ENCODE measurements around the gene CAMSAP1.
"Not testable (repeated sequence)": the region's sequence is repeated elsewhere in the genome, so short reads cannot be mapped to it uniquely, and the experiment has no call there.

Gene CAMSAP1

GRCh38 chr9:135945969-135946368, 38.6 kb upstream of the CAMSAP1 start:
- no peak for DNase-seq (ENCODE audit: low read depth)
- H3K4me3 ChIP-seq (ENCODE audit: low read depth, low read length): no peak overlapping the region
- TF ChIP-seq, protein P1, sequence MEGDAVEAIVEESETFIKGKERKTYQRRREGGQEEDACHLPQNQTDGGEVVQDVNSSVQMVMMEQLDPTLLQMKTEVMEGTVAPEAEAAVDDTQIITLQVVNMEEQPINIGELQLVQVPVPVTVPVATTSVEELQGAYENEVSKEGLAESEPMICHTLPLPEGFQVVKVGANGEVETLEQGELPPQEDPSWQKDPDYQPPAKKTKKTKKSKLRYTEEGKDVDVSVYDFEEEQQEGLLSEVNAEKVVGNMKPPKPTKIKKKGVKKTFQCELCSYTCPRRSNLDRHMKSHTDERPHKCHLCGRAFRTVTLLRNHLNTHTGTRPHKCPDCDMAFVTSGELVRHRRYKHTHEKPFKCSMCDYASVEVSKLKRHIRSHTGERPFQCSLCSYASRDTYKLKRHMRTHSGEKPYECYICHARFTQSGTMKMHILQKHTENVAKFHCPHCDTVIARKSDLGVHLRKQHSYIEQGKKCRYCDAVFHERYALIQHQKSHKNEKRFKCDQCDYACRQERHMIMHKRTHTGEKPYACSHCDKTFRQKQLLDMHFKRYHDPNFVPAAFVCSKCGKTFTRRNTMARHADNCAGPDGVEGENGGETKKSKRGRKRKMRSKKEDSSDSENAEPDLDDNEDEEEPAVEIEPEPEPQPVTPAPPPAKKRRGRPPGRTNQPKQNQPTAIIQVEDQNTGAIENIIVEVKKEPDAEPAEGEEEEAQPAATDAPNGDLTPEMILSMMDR (IDR thresholded peaks at IDR 0.05; ENCODE audit: control insufficient read depth, extremely low read depth, insufficient read depth): no peak

DNA sequence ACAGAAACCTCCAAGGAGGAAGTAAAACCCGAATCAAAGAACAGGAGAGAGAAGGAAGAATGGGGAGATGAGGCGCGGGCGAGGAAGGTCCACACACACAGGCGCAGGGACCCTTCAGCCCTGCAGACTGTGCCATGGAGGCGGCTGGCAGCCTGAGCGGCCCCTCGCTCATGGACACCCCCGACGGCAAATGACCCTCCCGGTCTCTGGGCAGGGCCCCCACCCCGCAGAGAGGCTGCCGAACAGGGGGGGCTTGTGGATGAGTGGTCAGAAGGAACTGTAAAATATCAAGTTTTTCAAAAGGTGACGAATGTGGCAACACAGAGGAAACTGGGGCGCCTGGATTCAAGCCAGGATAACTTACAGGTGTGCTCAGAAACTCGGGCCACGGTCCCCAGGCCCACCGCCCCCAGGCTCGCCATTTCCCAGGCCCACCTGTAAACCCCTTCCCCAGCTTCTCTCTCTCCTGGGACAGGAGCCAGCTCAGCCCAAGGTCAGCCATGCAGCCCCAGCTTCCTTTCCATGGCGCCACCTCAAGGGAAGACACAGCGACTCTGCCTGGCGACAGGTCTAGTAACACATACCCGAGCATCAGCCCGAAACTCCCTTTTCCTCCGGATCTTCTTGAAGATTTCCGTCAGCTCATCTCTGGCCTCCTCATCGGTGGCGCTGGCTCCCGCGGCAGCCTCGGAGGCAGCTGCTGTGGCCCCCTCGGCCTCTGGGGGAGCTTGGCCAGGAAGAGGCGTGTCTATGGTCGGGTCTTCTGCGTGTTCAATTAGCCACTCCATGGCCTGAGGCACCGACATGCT, 37.3 kb upstream of the CAMSAP1 start:
- TF ChIP-seq, protein P1 (IDR thresholded peaks at IDR 0.05; ENCODE audit: control insufficient read depth, extremely low read depth, insufficient read depth): no peak
- no peak overlapping the region for H3K4me3 ChIP-seq (ENCODE audit: low read depth, low read length)
- no peak for DNase-seq (ENCODE audit: low read depth)

DNA sequence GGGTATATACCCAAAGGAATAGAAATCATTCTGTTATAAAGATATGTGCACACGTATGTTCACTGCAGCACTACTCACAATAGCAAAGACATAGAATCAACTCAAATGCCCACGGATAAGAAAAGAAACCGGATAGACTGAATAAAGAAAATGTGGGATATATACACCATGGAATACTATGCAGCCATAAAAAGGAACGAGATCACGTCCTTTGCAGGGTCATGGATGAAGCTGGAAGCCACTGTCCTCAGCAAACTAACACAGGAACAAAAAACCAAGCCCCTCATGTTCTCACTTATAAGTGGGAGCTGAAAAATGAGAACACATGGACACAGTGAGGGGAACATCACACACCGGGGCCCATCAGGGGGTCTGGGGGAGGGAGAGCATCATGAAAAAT, 36.3 kb upstream of the CAMSAP1 start:
- not testable (repeated sequence) for H3K4me3 ChIP-seq (ENCODE audit: low read depth, low read length); DNase-seq (ENCODE audit: low read depth)

DNA sequence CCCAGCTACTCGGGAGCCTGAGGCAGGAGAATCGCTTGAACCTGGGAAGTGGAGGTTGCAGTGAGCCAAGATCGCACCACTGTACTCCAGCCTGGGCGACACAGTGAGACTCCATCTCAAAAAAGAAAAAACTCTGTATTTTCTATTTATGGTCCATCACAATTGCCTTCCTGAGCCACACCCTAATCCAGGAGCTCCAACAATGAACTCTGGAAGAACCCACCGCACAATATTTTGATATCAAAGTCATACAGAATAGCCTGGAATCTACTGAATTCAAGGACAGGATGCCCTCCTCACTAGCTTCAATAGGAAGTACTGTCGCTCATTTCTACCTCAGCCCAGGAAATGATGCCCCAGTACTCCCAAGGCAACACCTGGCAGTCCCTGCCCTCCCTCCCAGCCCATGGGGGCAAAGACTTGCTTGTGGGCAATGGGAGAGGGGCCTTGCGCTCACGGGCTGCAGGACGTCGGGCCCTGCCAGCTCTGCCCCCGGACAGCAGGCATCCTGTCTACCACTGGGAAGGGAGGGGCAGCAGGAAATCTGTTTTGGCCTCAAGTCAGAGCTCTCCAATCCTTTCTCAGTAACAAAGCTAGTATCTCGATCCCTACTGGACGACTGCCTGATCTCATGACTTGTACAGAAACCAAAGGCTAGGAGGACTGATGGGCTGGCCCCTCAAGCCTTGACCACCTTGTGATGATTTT, 34.1 kb upstream of the CAMSAP1 start:
- TF ChIP-seq, protein P1 (IDR thresholded peaks at IDR 0.05; ENCODE audit: control insufficient read depth, extremely low read depth, insufficient read depth): no peak
- H3K4me3 ChIP-seq (ENCODE audit: low read depth, low read length): no peak overlapping the region
- no peak for DNase-seq (ENCODE audit: low read depth)

GRCh38 chr9:135939351-135940265, 32.3 kb upstream of the CAMSAP1 start:
- H3K4me3 ChIP-seq (ENCODE audit: low read depth, low read length): no peak overlapping the region
- DNase-seq (ENCODE audit: low read depth): no peak
- TF ChIP-seq, protein P1 (IDR thresholded peaks at IDR 0.05; ENCODE audit: control insufficient read depth, extremely low read depth, insufficient read depth): no peak

DNA sequence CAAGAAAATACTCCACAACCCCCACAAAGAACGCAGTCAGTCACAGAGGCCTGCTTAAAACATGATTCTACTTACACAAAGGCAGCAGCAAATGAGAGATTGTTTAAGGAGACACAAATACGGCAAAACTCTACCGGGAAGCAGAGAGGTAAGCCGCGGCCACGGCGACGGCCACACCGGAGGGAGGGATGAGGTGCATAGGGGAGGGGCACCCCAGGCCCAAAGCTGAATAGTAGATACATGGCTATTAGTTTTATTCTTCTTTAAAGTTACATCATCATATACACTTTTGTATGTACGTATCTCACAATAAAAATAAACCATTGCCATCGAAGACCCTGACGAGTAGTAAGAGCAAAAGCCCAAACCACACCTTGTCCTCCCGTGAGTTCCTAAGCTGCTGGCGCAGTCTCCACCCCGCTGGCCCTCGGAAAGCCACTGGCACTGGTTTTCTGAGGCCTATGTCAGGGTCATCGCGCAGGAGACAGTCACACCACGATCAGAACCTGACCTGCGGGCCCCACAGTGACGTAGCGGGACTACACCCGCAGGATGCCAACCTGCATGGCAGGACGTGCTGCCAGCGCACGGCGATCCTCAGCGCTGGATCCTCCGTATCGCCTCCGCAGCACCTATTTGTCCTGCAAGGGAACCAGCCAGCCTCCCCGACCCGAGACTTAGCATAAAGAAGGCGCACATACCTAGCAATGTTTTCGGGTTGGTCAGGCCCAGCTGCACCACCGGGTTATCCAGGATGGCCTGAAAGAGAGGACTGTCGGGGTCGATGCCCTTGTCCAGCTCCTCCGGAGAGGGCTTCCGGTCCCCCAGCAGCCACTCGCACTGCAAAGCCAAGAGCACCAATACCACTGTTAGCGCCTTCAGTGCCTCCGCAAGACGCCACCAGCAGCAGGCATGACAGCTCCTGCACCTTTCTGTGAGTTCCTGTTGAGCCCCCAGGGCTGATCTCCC, 30.5 kb upstream of the CAMSAP1 start:
- TF ChIP-seq, protein P1 (IDR thresholded peaks at IDR 0.05; ENCODE audit: control insufficient read depth, extremely low read depth, insufficient read depth): no peak
- no peak for DNase-seq (ENCODE audit: low read depth)
- H3K4me3 ChIP-seq (ENCODE audit: low read depth, low read length): no peak overlapping the region
